Stimulated activated CD4-positive, alpha-beta T cell treated with anti-CD3 and anti-CD28 coated beads, Interleukin-15, amount 100 ng/mL, for 24 hours (primary cell): ENCODE data around the gene HPCAL1.

Experiments
- DNase-seq: peaks from one replicate; pipeline ENCODE4 v3.0.0-alpha.2; 2020

Gene HPCAL1

GRCh38 chr2:10269711-10270610, 32.7 kb upstream of the HPCAL1 start:
- no peak for DNase-seq

- no peak for DNase-seq
Observed at GRCh38 chr2:10271509-10271908, 31.2 kb upstream of the HPCAL1 start.

GRCh38 chr2:10271946-10272345, 30.8 kb upstream of the HPCAL1 start:
- no peak for DNase-seq

- no peak for DNase-seq
Observed at GRCh38 chr2:10272464-10272863, 30.2 kb upstream of the HPCAL1 start.

- DNase-seq = no peak
Observed at GRCh38 chr2:10273215-10274175, 29.2 kb upstream of the HPCAL1 start.

- no peak for DNase-seq
Observed at GRCh38 chr2:10274376-10274775, 28.3 kb upstream of the HPCAL1 start.

GRCh38 chr2:10274983-10275802, 27.5 kb upstream of the HPCAL1 start:
- DNase-seq = no peak

GRCh38 chr2:10276481-10277292, 26.0 kb upstream of the HPCAL1 start:
- DNase-seq = no peak

- DNase-seq = no peak
Observed at GRCh38 chr2:10277293-10278028, 25.2 kb upstream of the HPCAL1 start.

GRCh38 chr2:10278029-10278762, 24.5 kb upstream of the HPCAL1 start:
- peak; percentile 41 for DNase-seq

- DNase-seq = no peak
Observed at GRCh38 chr2:10278763-10279471, 23.8 kb upstream of the HPCAL1 start.

GRCh38 chr2:10279472-10279870, 23.2 kb upstream of the HPCAL1 start:
- no peak for DNase-seq

GRCh38 chr2:10279946-10280463, 22.7 kb upstream of the HPCAL1 start:
- DNase-seq = no peak

GRCh38 chr2:10281891-10282290, 20.8 kb upstream of the HPCAL1 start:
- DNase-seq = no peak

GRCh38 chr2:10282611-10283105, 20.0 kb upstream of the HPCAL1 start:
- DNase-seq = no peak

GRCh38 chr2:10283106-10284062, 19.3 kb upstream of the HPCAL1 start:
- peak; percentile 26 for DNase-seq

GRCh38 chr2:10284108-10284870, 18.4 kb upstream of the HPCAL1 start:
- no peak for DNase-seq
